Upper lobe of left lung (tissue), 6 donors: ENCODE data around the gene DCP1A. TPM values are rescaled to one million over a fixed set of nuclear protein-coding genes. Genes with fewer than 3 reads are reported as not detected.

Experiments used
- ATAC-seq, 2 donors: fragments of 200-7000 bp; cut with Tn5 transposase; one replicate each; pipeline ENCODE4 v1.9.1; 2022; ENCODE audit warnings: mild to moderate bottlenecking in 2 of 2, moderate library complexity in 2 of 2; ENCODE audit not compliant: low FRiP score in 2 of 2
- DNase-seq, 2 donors: peaks; one replicate each; pipeline ENCODE4 v3.0.0-alpha.2; 2019 to 2020
- H3K27ac ChIP-seq, 4 donors: fragments of 200-600 bp; sonication (generic); one replicate each; pipeline ENCODE4 v1.5.1; 2016 to 2019
- H3K27me3 ChIP-seq, 4 donors: fragments of 200-600 bp; sonication (generic); one replicate each; pipeline ENCODE4 v1.5.1; 2017 to 2019
- H3K36me3 ChIP-seq, 4 donors: fragments of 200-600 bp; sonication (generic); one replicate each; pipeline ENCODE4 v1.5.1; 2016 to 2019
- H3K4me1 ChIP-seq, 4 donors: fragments of 200-600 bp; sonication (generic); one replicate each; pipeline ENCODE4 v1.5.1; 2018 to 2019
- H3K4me3 ChIP-seq, 4 donors: fragments of 200-600 bp; sonication (generic); one replicate each; pipeline ENCODE4 v1.5.1; 2017 to 2019; ENCODE audit warnings: mild to moderate bottlenecking in 2 of 4, moderate library complexity in 1 of 4
- H3K9me3 ChIP-seq, 4 donors: fragments of 200-600 bp; sonication (generic); one replicate each; pipeline ENCODE4 v1.5.1; 2018 to 2019
- CTCF ChIP-seq, 6 experiments: fragments of 450-650 bp in 4 of 6; fragments of 200-600 bp in 2 of 6; sonication (generic) in 2 of 6; IDR thresholded peaks; one replicate each; pipeline ENCODE4 v1.5.1; 2016 to 2019; ENCODE audit warnings: antibody characterized with exemption in 6 of 6
- EP300 ChIP-seq, 4 donors: sonication (generic); formaldehyde crosslinking; IDR thresholded peaks; one replicate each; pipeline ENCODE4 v1.5.1; 2017; ENCODE audit warnings: antibody characterized with exemption in 4 of 4, control low read depth in 2 of 4
- POLR2A ChIP-seq, 4 donors: fragments of 450-650 bp; IDR thresholded peaks; one replicate each; pipeline ENCODE4 v1.5.1; 2016 to 2017; ENCODE audit warnings: antibody characterized with exemption in 4 of 4, mild to moderate bottlenecking in 2 of 4
- POLR2AphosphoS5 ChIP-seq, 2 donors: sonication (generic); formaldehyde crosslinking; IDR thresholded peaks; one replicate each; pipeline ENCODE4 v1.5.1; 2017; ENCODE audit warnings: antibody characterized with exemption in 2 of 2
- WGBS, 2 donors: methylation state at CpG; one replicate each; pipeline ENCODE4 v1.1.5; 2017 to 2018; 5-methylcytosine and 5-hydroxymethylcytosine counted together
- total RNA-seq, 6 donors: library from RNA; depleted of rRNA in 4 of 6; stranded (reverse); fragments of >200 nt in 4 of 6; gene quantifications; one replicate each; pipeline versions ENCODE4 v1.1.0 to v1.2.1, GENCODE V29; 2016 to 2021
- donor health status: DM: no; HTN: no; CAD: no; lungs with moderate emphysema.
- donor health status: DM: no; HTN: yes; CAD: no; lungs with severe emphysema.

The DCP1A gene
- total RNA-seq, 6 donors from 2014 or later = 12.2 to 21.1 (median 18.7) TPM

- no peak for DNase-seq
- Histone ChIP-seq H3K9me3 (no peaks in the 10 kb centered on the region), H3K4me1 (peaks cover 23 to 32% (median 27%) of the 10 kb centered on the region in 4 donors), H3K27ac (peak overlapping the region; percentile 90 to 98 (median 94)), H3K27me3 (no peaks in the 10 kb centered on the region), H3K36me3 (peaks cover 0 to 21% (median 3%) of the 10 kb centered on the region in 4 donors), H3K4me3 (peak overlapping the region; percentile 65 to 96 (median 68))
- WGBS, 2 donors = 0 to 1% methylated on average over 10 of the region's 11 CpGs
- ATAC-seq = peak in 1 of 2 donors; percentile 25
- TF ChIP-seq POLR2AphosphoS5 (IDR thresholded peaks at IDR 0.05) (no peak), POLR2A (IDR thresholded peaks at IDR 0.05) (no peak), CTCF (IDR thresholded peaks at IDR 0.05) (no peak), EP300 (IDR thresholded peaks at IDR 0.05) (no peak)
Measured at GRCh38 chr3:53346922-53347260, 452 bp downstream of the DCP1A start.

GRCh38 chr3:53346514-53346913 lies 829 bp downstream of the DCP1A start:
- Histone ChIP-seq H3K4me1 (peaks cover 23 to 32% (median 27%) of the 10 kb centered on the region in 4 donors), H3K4me3 (peak overlapping the region; percentile 65 to 96 (median 68)), H3K36me3 (peaks cover 0 to 24% (median 7%) of the 10 kb centered on the region in 4 donors), H3K27me3 (no peaks in the 10 kb centered on the region), H3K9me3 (no peaks in the 10 kb centered on the region), H3K27ac (peak overlapping the region; percentile 90 to 98 (median 94))
- TF ChIP-seq POLR2AphosphoS5 (IDR thresholded peaks at IDR 0.05) = no peak
- no peak for TF ChIP-seq CTCF (IDR thresholded peaks at IDR 0.05)
- TF ChIP-seq EP300 (IDR thresholded peaks at IDR 0.05) = no peak
- no peak for TF ChIP-seq POLR2A (IDR thresholded peaks at IDR 0.05)
- DNase-seq = no peak
- ATAC-seq = no peak
- 3% methylated on average over 9 of the region's 9 CpGs for WGBS, 2 donors

- H3K4me1 ChIP-seq = peaks cover 21 to 28% (median 22%) of the 10 kb centered on the region in 4 donors
- 30 to 31% methylated on average over 3 of the region's 3 CpGs for WGBS, 2 donors
- no peak for ATAC-seq
- H3K27ac ChIP-seq = no peak overlapping the region
- no peak overlapping the region for H3K4me3 ChIP-seq
- H3K27me3 ChIP-seq = no peaks in the 10 kb centered on the region
- no peak for DNase-seq
- H3K9me3 ChIP-seq = no peaks in the 10 kb centered on the region
- peaks cover 0 to 60% (median 25%) of the 10 kb centered on the region in 4 donors for H3K36me3 ChIP-seq
- TF ChIP-seq EP300 (IDR thresholded peaks at IDR 0.05) (no peak), CTCF (IDR thresholded peaks at IDR 0.05) (no peak), POLR2A (IDR thresholded peaks at IDR 0.05) (no peak), POLR2AphosphoS5 (IDR thresholded peaks at IDR 0.05) (no peak)
Measured at GRCh38 chr3:53342353-53342752, 5.0 kb downstream of the DCP1A start.

GRCh38 chr3:53337167-53337940 lies 10.0 kb downstream of the DCP1A start:
- no peak for ATAC-seq
- no peak for DNase-seq
- no peak overlapping the region for H3K27ac ChIP-seq
- TF ChIP-seq POLR2A (IDR thresholded peaks at IDR 0.05) (no peak), POLR2AphosphoS5 (IDR thresholded peaks at IDR 0.05) (no peak), CTCF (IDR thresholded peaks at IDR 0.05) (no peak), EP300 (IDR thresholded peaks at IDR 0.05) (no peak)
- H3K4me1 ChIP-seq = peaks cover 0 to 2% (median 1%) of the 10 kb centered on the region in 4 donors
- H3K4me3 ChIP-seq = no peak overlapping the region
- 92 to 94% methylated on average over 2 of the region's 2 CpGs for WGBS, 2 donors
- no peaks in the 10 kb centered on the region for H3K9me3 ChIP-seq
- peaks cover 3 to 70% (median 31%) of the 10 kb centered on the region in 4 donors for H3K36me3 ChIP-seq
- no peaks in the 10 kb centered on the region for H3K27me3 ChIP-seq
